Hematopoietic multipotent progenitor cell treated with erythropoietin and hydrocortisone succinate and interleukin-3 and kit ligand, for 4 days (in vitro differentiated cells): ENCODE results near the gene CELF2.

Experiments used
- DNase-seq: peaks from one replicate; pipeline ENCODE4 v3.0.0-alpha.2; 2015

Gene CELF2

GRCh38 chr10:11377267-11377666, 359.6 kb downstream of the CELF2 start:
- DNase-seq: no peak

DNA sequence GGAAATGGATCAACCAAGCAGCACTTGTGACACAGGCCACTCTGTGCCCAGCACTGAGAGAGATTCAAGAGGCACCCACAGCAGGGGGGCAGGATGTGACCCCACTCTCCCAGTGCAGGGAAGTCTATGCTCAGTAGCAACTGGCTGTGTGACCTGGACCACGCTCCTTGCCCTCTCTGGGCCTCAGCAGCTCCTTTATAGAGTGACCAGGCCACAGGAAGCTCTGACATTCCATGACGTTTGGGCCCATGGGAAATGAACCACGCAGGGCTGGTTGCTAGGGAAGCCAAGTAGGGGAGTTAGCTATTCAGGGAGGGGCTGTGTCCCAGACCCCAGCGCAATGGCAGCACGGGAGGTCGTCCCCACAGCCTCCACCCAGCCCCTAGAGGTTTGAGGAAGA, 361.2 kb downstream of the CELF2 start:
- DNase-seq: no peak

GRCh38 chr10:11379771-11380170, 362.1 kb downstream of the CELF2 start:
- DNase-seq: no peak

GRCh38 chr10:11381023-11381422, 363.4 kb downstream of the CELF2 start:
- no peak for DNase-seq

GRCh38 chr10:11381511-11381910, 363.8 kb downstream of the CELF2 start:
- DNase-seq: no peak

GRCh38 chr10:11382187-11382586, 364.5 kb downstream of the CELF2 start:
- DNase-seq: no peak

DNA sequence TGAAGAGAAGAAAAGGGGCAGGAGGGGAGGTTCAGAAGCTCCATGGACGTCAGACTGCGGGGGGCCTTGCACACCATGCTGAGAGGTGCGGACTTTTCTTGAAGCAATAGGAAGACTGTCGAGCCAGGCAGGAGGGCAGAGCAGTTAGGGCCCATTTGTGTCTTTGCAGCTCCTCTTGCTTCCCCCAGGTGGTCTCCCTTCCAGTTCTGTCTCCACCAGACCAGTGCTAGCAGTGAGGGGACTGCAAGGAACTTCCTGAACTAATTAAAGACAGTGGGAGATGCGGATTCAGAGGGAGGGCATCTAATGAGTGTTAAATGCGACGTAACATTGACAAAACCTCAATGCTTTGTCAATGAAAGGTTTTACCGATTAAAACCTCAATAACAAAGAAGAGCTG, 368.4 kb downstream of the CELF2 start:
- DNase-seq: no peak
